BLaER1 treated with 17β-estradiol and CSF1 and Interleukin-3, amounts not matched to agents 10 nM and 100 nM (cell line): ENCODE data around the gene WDR83.
A peak's percentile ranks its signal among the peaks of the same experiment; 100 is the strongest.

Experiments used
- H3K27ac ChIP-seq, 11 experiments: shearing (Covaris generic); formaldehyde crosslinking; 2 replicates each; pipeline ENCODE4 v1.8.1; 2022
- H3K27me3 ChIP-seq, 11 experiments: shearing (Covaris generic); formaldehyde crosslinking; 2 replicates each; pipeline ENCODE4 v1.8.1; 2022
- H3K36me3 ChIP-seq, 11 experiments: shearing (Covaris generic); formaldehyde crosslinking; 2 replicates each; pipeline ENCODE4 v1.8.1; 2022
- H3K4me1 ChIP-seq, 10 experiments: shearing (Covaris generic); formaldehyde crosslinking; 2 replicates each; pipeline ENCODE4 v1.8.1; 2022
- H3K4me2 ChIP-seq, 11 experiments: shearing (Covaris generic); formaldehyde crosslinking; 2 replicates each; pipeline ENCODE4 v1.8.1; 2022
- H3K4me3 ChIP-seq, 10 experiments: shearing (Covaris generic); formaldehyde crosslinking; 2 replicates each; pipeline ENCODE4 v1.8.1; 2022
- H3K9ac ChIP-seq, 11 experiments: shearing (Covaris generic); formaldehyde crosslinking; 2 replicates each; pipeline ENCODE4 v1.8.1; 2022
- H3K9me3 ChIP-seq, 11 experiments: shearing (Covaris generic); formaldehyde crosslinking; replicated peaks in 1 of 11; 2 replicates each; pipeline ENCODE4 v1.8.1; 2022
- H4K20me1 ChIP-seq, 11 experiments: shearing (Covaris generic); formaldehyde crosslinking; 2 replicates each; pipeline ENCODE4 v1.8.1; 2022
- Cebpa-rat ChIP-seq, 11 experiments: shearing (Covaris generic); IDR thresholded peaks; 2 replicates each; pipeline ENCODE4 v1.8.1; 2022

Gene WDR83

DNA sequence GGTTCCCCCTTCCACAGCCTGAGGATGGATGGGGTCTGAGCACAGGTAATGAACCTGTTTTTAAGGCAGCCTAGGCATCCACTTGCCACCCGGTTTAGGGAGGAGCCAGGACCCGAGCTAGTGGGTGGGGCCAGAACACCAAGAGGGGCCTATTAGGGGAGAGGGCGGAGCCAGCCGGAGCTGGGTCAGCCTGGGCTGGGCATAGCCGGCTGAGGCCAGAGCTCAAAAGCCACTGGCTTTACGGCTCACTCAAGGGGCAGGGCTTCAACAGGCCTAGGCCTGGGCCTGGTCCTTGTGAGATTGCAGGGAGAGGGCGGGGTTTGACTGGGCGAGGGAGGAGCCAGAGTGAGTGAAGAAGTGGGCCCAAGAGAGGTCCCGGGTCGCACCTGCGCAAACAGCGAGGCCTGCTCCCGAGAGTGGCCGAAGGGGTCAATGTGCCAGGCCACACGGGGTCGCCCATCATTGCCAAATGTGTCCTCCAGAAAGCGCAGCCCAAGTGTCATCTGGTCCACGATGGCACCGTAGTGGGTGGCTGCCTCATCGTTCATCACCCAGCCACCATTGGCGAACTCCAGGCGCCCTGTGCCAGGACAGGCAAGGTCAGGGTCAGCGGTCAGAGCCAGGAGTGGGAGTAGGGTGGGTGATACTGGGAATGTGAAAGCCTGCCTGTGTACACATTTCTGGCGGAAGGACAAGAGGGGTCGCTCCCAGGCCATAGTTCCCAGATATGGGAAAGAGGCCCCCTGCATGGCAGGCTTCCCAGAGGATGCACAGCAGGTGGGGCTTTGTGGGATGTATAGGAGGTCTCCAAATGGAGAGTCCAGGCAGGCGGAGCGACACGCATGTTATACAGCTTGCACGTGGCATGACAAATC is 2.0 kb upstream of the WDR83 start:
- Histone ChIP-seq H3K36me3 (peaks cover 53 to 64% (median 61%) of the 10 kb centered on the region in 11 experiments), H3K4me1 (peaks cover 39 to 44% (median 41%) of the 10 kb centered on the region in 10 experiments), H4K20me1 (peaks cover 0 to 16% (median 0%) of the 10 kb centered on the region in 11 experiments; a peak in 8 of 22 replicates), H3K27me3 (no peaks in the 10 kb centered on the region), H3K4me2 (peak overlapping the region; percentile 96 to 100 (median 99)), H3K27ac (peak overlapping the region; percentile 25 to 99 (median 81); a peak in 21 of 22 replicates), H3K4me3 (peak overlapping the region in 4 of 10 experiments; percentile 9 to 86 (median 56); a peak in 4 of 20 replicates), H3K9ac (peak overlapping the region; percentile 22 to 95 (median 58); a peak in 16 of 22 replicates), H3K9me3 (no peaks in the 10 kb centered on the region)
- no peak for TF ChIP-seq Cebpa-rat (IDR thresholded peaks at IDR 0.05)

GRCh38 chr19:12665281-12665573 is 1.4 kb upstream of the WDR83 start:
- Histone ChIP-seq H3K9ac (peak overlapping the region; percentile 84 to 99 (median 95); a peak in 21 of 22 replicates), H3K36me3 (peaks cover 47 to 59% (median 55%) of the 10 kb centered on the region in 11 experiments), H3K4me2 (peak overlapping the region; percentile 96 to 100 (median 99)), H4K20me1 (peaks cover 0 to 19% (median 2%) of the 10 kb centered on the region in 11 experiments; a peak in 8 of 22 replicates), H3K27me3 (no peaks in the 10 kb centered on the region), H3K4me1 (peaks cover 41 to 47% (median 45%) of the 10 kb centered on the region in 10 experiments), H3K9me3 (no peaks in the 10 kb centered on the region), H3K4me3 (peak overlapping the region; percentile 75 to 96 (median 88)), H3K27ac (peak overlapping the region; percentile 50 to 99 (median 82); a peak in 21 of 22 replicates)
- TF ChIP-seq Cebpa-rat (IDR thresholded peaks at IDR 0.05) = no peak

GRCh38 chr19:12665671-12666264 is 839 bp upstream of the WDR83 start:
- peak overlapping the region; percentile 96 to 100 (median 99) for H3K4me2 ChIP-seq
- peak overlapping the region; percentile 50 to 99 (median 82) for H3K27ac ChIP-seq
- peaks cover 42 to 59% (median 53%) of the 10 kb centered on the region in 11 experiments for H3K36me3 ChIP-seq
- H3K27me3 ChIP-seq = no peaks in the 10 kb centered on the region
- H3K9ac ChIP-seq = peak overlapping the region; percentile 84 to 99 (median 95)
- H3K4me3 ChIP-seq = peak overlapping the region; percentile 75 to 96 (median 88)
- TF ChIP-seq Cebpa-rat (IDR thresholded peaks at IDR 0.05) = no peak
- no peaks in the 10 kb centered on the region for H3K9me3 ChIP-seq
- H3K4me1 ChIP-seq = peaks cover 47 to 52% (median 50%) of the 10 kb centered on the region in 10 experiments
- peaks cover 0 to 25% (median 7%) of the 10 kb centered on the region in 11 experiments; a peak in 9 of 22 replicates for H4K20me1 ChIP-seq

DNA sequence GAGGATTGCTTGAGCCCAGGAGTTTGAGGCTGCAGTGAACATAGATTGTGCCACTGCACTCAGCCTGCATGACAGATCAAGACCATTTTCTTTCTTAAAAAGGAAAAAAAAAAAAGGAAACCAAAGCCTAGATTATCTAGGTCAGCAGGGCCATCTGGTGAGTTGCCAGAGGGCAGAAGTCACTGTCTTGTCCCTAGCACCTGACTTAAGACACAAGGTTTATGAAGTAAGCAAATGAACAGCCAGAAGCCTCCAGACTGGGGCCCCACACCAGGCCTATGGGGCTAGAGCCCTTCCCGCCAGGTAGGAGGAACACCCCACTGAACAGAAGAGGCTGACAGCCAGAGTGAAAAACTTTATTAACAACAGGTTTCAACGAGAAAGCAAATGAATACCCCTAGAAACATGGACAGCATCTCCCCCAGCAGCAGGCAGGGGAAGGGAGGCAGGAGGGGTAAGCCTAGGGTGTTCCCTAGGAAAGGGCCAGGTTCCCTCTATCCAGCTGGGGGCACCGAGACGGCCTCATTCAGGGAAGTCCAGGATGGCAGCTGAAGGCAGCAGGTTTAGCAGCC is 1.2 kb downstream of the WDR83 start:
- Histone ChIP-seq H3K4me3 (peak overlapping the region; percentile 75 to 98 (median 92)), H3K36me3 (peaks cover 27 to 58% (median 46%) of the 10 kb centered on the region in 11 experiments), H3K9me3 (no peaks in the 10 kb centered on the region), H4K20me1 (peaks cover 6 to 38% (median 7%) of the 10 kb centered on the region in 11 experiments; a peak in 14 of 22 replicates), H3K27ac (peak overlapping the region in 2 of 11 experiments; percentile 98 to 99; a peak in 3 of 22 replicates), H3K4me1 (peaks cover 49 to 56% (median 52%) of the 10 kb centered on the region in 10 experiments), H3K9ac (peak overlapping the region; percentile 87 to 99 (median 95); a peak in 21 of 22 replicates), H3K27me3 (no peaks in the 10 kb centered on the region), H3K4me2 (peak overlapping the region; percentile 96 to 100 (median 99))
- TF ChIP-seq Cebpa-rat (IDR thresholded peaks at IDR 0.05) = no peak

GRCh38 chr19:12668346-12668745 is 1.7 kb downstream of the WDR83 start:
- no peaks in the 10 kb centered on the region for H3K9me3 ChIP-seq
- no peaks in the 10 kb centered on the region for H3K27me3 ChIP-seq
- peak overlapping the region; percentile 75 to 98 (median 90) for H3K4me3 ChIP-seq
- H3K27ac ChIP-seq = peak overlapping the region in 9 of 11 experiments; percentile 94 to 100 (median 99); a peak in 14 of 22 replicates
- peaks cover 27 to 58% (median 46%) of the 10 kb centered on the region in 11 experiments for H3K36me3 ChIP-seq
- peak overlapping the region; percentile 87 to 99 (median 95) for H3K9ac ChIP-seq
- peaks cover 49 to 57% (median 52%) of the 10 kb centered on the region in 10 experiments for H3K4me1 ChIP-seq
- peak overlapping the region; percentile 96 to 100 (median 99) for H3K4me2 ChIP-seq
- peaks cover 6 to 43% (median 12%) of the 10 kb centered on the region in 11 experiments; a peak in 14 of 22 replicates for H4K20me1 ChIP-seq
- no peak for TF ChIP-seq Cebpa-rat (IDR thresholded peaks at IDR 0.05)

- no peak for TF ChIP-seq Cebpa-rat (IDR thresholded peaks at IDR 0.05)
- Histone ChIP-seq H3K27me3 (no peaks in the 10 kb centered on the region), H3K9ac (peak overlapping the region; percentile 87 to 99 (median 95)), H3K4me3 (peak overlapping the region; percentile 75 to 98 (median 90)), H3K9me3 (no peaks in the 10 kb centered on the region), H4K20me1 (peaks cover 6 to 49% (median 15%) of the 10 kb centered on the region in 11 experiments; a peak in 17 of 22 replicates), H3K4me2 (peak overlapping the region; percentile 96 to 100 (median 99)), H3K4me1 (peaks cover 45 to 57% (median 52%) of the 10 kb centered on the region in 10 experiments), H3K27ac (peak overlapping the region; percentile 92 to 100 (median 98)), H3K36me3 (peaks cover 27 to 58% (median 46%) of the 10 kb centered on the region in 11 experiments)
These were observed 2.3 kb downstream of the WDR83 start for GRCh38 chr19:12668932-12669269.

DNA sequence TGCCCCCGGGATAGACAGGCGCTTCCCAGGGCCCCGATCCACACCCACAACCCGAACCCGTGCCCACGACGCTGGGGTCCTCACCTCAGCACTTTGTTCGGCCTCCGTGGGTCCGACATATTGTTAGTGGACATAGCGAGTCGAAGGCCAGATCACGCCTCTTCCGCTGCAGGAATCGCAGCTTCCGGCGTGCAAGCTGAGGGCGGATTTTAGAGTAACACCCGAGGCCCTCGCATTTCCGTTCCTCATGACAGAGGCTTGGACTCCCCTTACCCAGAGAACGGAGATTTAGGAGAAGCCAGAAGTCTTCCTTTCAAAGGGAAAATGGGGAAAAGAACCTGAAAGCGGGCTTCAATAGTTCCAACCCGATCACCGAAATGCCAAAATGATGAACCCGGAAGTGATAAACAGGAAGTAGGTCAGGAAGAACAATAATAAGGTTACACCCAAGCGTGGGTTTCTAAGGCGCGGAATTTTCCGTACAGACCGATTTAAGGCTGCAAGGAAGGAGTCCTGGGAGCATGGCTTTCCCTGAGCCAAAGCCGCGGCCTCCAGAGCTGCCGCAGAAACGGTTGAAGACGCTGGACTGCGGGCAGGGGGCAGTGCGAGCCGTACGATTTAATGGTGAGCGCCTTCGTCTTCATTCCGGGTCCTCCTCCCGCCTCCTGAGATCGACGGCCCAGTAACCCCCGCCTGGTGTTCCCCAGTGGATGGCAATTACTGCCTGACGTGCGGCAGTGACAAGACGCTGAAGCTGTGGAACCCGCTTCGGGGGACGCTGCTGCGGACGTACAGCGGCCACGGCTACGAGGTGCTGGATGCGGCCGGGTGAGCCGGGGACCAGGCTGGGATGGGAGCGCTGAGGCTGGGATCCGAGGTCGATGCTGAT is 2.9 kb downstream of the WDR83 start:
- H3K4me2 ChIP-seq = peak overlapping the region; percentile 96 to 100 (median 99)
- no peaks in the 10 kb centered on the region for H3K9me3 ChIP-seq

More for the DNA sequence above, 2.9 kb downstream of the WDR83 start:
- peaks cover 27 to 58% (median 46%) of the 10 kb centered on the region in 11 experiments for H3K36me3 ChIP-seq
- peak overlapping the region; percentile 92 to 100 (median 98) for H3K27ac ChIP-seq
- H4K20me1 ChIP-seq = peaks cover 6 to 55% (median 21%) of the 10 kb centered on the region in 11 experiments; a peak in 17 of 22 replicates
- H3K4me3 ChIP-seq = peak overlapping the region; percentile 75 to 98 (median 90)
- TF ChIP-seq Cebpa-rat (IDR thresholded peaks at IDR 0.05) = no peak
- H3K4me1 ChIP-seq = peaks cover 40 to 53% (median 47%) of the 10 kb centered on the region in 10 experiments
- H3K27me3 ChIP-seq = no peaks in the 10 kb centered on the region
- H3K9ac ChIP-seq = peak overlapping the region; percentile 87 to 99 (median 95)
